H1 (cell line): Measurements from ENCODE around the gene ZNF586. TPM values are rescaled to one million over a fixed set of nuclear protein-coding genes. Genes with fewer than 3 reads are reported as not detected.

ENCODE experiments used
- BACH1 ChIP-seq: IDR thresholded peaks from 2 replicates; pipeline ENCODE4 v1.6.1; 2012; ENCODE audit warnings: low read length, improper control_type of control experiment
- CEBPB ChIP-seq: IDR thresholded peaks from 2 replicates; pipeline ENCODE4 v1.6.1; 2012; ENCODE audit warnings: low read depth, low read length
- CHD2 ChIP-seq: IDR thresholded peaks from 2 replicates; pipeline ENCODE4 v1.6.1; 2012; ENCODE audit warnings: low read length, improper control_type of control experiment
- GABPA ChIP-seq: IDR thresholded peaks from 2 replicates; pipeline ENCODE4 v1.6.1; 2011; ENCODE audit warnings: mild to moderate bottlenecking, low read length, moderate library complexity, borderline replicate concordance; ENCODE audit not compliant: insufficient read depth
- HDAC6 ChIP-seq: IDR thresholded peaks from one replicate; pipeline ENCODE4 v1.7.1; 2012; ENCODE audit warnings: low read depth, mild to moderate bottlenecking, inconsistent platforms, low read length, moderate library complexity
- JUN ChIP-seq: IDR thresholded peaks from 2 replicates; pipeline ENCODE4 v1.6.1; 2011; ENCODE audit warnings: low read depth, mild to moderate bottlenecking, improper control_type of control experiment, low read length
- PHF8 ChIP-seq: fragments of 200-600 bp; sonication (generic); conservative IDR thresholded peaks from 2 replicates; pipeline ENCODE4 v1.7.1; 2012; ENCODE audit warnings: low read depth, mild to moderate bottlenecking, inconsistent platforms, low read length, moderate library complexity
- POLR2A ChIP-seq, 2 experiments: IDR thresholded peaks; 1 replicate in 1 of 2; 2 replicates in 1 of 2; pipeline ENCODE4 v1.6.1; 2011; ENCODE audit warnings: low read depth in 2 of 2, low read length in 2 of 2, mild to moderate bottlenecking in 2 of 2; ENCODE audit errors: control extremely low read depth in 1 of 2
- RBBP5 ChIP-seq: IDR thresholded peaks from 2 replicates; pipeline ENCODE4 v1.7.1; 2012; ENCODE audit warnings: low read depth, mild to moderate bottlenecking, inconsistent platforms, low read length, moderate library complexity, borderline replicate concordance
- RNF2 ChIP-seq: fragments of 200-900, 300-1000 bp; sonication (generic); IDR thresholded peaks from 2 replicates; pipeline ENCODE4 v1.7.1; 2016; ENCODE audit warnings: borderline replicate concordance, low read depth, mild to moderate bottlenecking, antibody characterized with exemption, low read length; ENCODE audit not compliant: poor library complexity, severe bottlenecking; ENCODE audit errors: missing control alignments
- SIN3A ChIP-seq, 2 experiments: IDR thresholded peaks in 1 of 2; conservative IDR thresholded peaks in 1 of 2; 2 replicates each; pipeline ENCODE4 v1.6.1; 2011 to 2012; ENCODE audit warnings: low read length in 2 of 2, improper control_type of control experiment in 1 of 2, low read depth in 1 of 2, mild to moderate bottlenecking in 1 of 2
- SRF ChIP-seq: IDR thresholded peaks from 2 replicates; pipeline ENCODE4 v1.6.1; 2011; ENCODE audit warnings: mild to moderate bottlenecking, low read depth, low read length, moderate library complexity
- TAF1 ChIP-seq: IDR thresholded peaks from 2 replicates; pipeline ENCODE4 v1.6.1; 2011; ENCODE audit warnings: mild to moderate bottlenecking, low read depth, low read length
- TBP ChIP-seq: IDR thresholded peaks from 2 replicates; pipeline ENCODE4 v1.6.1; 2011; ENCODE audit warnings: low read depth, low read length, improper control_type of control experiment
- TEAD4 ChIP-seq: IDR thresholded peaks from 2 replicates; pipeline ENCODE4 v1.6.1; 2012; ENCODE audit warnings: low read depth, low read length, inconsistent platforms, mixed read lengths
- YY1 ChIP-seq: IDR thresholded peaks from 2 replicates; pipeline ENCODE4 v1.6.1; 2011; ENCODE audit warnings: low read depth, mild to moderate bottlenecking, low read length
- polyA plus RNA-seq, 7 experiments: library from polyadenylated mRNA; depleted of rRNA in 3 of 7; stranded (reverse) in 5 of 7; unstranded in 2 of 7; fragments of >200 nt in 5 of 7; fragments of 200-250 nt in 2 of 7; gene quantifications; 1 replicate in 5 of 7; 2 replicates in 1 of 7; 4 replicates in 1 of 7; pipeline versions ENCODE4 v1.2.1 to v1.2.3, GENCODE V29; 2011 to 2013; ENCODE audit warnings: missing spikeins in 2 of 7, mixed read lengths in 2 of 7
- total RNA-seq: library from RNA; stranded (reverse); fragmentation: NEBNext Ultra II Directional; extraction: Animal tissue kit (Norgen Biotek cat#: 25700); gene quantifications from 2 replicates; pipeline ENCODE4 v1.2.1, GENCODE V29; 2021
- TF ChIP-seq, protein P1 (sequence below), 3 experiments: IDR thresholded peaks; 1 replicate in 2 of 3; 2 replicates in 1 of 3; pipeline versions ENCODE4 v1.5.1 to v1.6.1; 2011; ENCODE audit warnings: low read length in 3 of 3, mild to moderate bottlenecking in 3 of 3, inconsistent platforms in 2 of 3, low read depth in 1 of 3, moderate library complexity in 1 of 3; ENCODE audit not compliant: insufficient read depth in 1 of 3; ENCODE audit errors: control extremely low read depth in 1 of 3
- TF ChIP-seq, protein P2 (sequence below): IDR thresholded peaks from 2 replicates; pipeline ENCODE4 v1.6.1; 2012; ENCODE audit warnings: low read length, inconsistent platforms
- TF ChIP-seq, protein P3 (sequence below): IDR thresholded peaks from 2 replicates; pipeline ENCODE4 v1.6.1; 2012; ENCODE audit warnings: inconsistent platforms

Gene ZNF586
- total and polyA plus RNA-seq, 2 of the 8 experiments (the other 6 are each of a cell fraction or from before 2014, with no cell fraction given) = 8.1 to 15.5 TPM

DNA sequence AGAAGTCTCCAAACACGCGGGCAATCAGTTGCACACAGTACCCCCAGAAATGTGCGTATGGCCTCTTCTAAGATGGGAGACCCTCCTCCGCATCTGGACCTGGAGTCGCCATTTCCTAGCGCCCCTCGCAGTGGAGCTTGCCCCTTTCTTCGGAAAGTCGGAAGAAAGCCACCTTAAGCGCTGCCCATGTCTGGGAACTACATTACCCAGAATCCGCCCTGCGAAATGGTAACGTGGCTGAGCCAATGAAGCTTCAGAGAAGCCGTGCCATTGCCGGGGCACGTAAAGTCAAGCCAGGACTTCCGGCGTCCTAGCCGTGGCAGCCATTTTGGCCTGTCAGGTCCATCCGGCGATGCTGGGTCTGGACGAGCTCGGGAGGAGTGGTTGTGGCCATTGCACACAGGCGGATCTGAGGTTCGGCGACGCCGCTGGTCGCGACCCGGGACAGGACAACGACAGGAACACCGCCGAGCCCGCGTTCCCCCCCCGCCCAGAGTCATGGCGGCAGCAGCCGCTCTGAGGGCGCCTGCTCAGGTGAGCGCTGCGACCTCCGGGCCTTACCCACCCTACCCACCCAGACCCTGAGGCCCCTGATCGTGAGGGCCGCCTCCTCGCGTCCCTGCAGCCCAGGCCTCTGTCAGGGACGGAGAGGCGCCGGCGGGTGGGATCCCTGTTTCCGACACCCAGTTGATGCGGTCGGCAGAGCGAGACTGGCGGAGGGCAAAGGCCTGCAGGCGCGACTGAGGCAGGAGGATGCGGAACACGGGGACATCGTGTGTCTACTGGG is at the start of gene ZNF586 (continued):
- TF ChIP-seq, protein P1, sequence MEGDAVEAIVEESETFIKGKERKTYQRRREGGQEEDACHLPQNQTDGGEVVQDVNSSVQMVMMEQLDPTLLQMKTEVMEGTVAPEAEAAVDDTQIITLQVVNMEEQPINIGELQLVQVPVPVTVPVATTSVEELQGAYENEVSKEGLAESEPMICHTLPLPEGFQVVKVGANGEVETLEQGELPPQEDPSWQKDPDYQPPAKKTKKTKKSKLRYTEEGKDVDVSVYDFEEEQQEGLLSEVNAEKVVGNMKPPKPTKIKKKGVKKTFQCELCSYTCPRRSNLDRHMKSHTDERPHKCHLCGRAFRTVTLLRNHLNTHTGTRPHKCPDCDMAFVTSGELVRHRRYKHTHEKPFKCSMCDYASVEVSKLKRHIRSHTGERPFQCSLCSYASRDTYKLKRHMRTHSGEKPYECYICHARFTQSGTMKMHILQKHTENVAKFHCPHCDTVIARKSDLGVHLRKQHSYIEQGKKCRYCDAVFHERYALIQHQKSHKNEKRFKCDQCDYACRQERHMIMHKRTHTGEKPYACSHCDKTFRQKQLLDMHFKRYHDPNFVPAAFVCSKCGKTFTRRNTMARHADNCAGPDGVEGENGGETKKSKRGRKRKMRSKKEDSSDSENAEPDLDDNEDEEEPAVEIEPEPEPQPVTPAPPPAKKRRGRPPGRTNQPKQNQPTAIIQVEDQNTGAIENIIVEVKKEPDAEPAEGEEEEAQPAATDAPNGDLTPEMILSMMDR (IDR thresholded peaks at IDR 0.05; ENCODE audit: control extremely low read depth in 1 of 3, insufficient read depth in 1 of 3, low read depth in 1 of 3, low read length in 3 of 3) = no peak
- TF ChIP-seq JUN = no peak
- TF ChIP-seq TEAD4 = no peak
- TF ChIP-seq TAF1 = peak; percentile 75
- TF ChIP-seq, protein P2, sequence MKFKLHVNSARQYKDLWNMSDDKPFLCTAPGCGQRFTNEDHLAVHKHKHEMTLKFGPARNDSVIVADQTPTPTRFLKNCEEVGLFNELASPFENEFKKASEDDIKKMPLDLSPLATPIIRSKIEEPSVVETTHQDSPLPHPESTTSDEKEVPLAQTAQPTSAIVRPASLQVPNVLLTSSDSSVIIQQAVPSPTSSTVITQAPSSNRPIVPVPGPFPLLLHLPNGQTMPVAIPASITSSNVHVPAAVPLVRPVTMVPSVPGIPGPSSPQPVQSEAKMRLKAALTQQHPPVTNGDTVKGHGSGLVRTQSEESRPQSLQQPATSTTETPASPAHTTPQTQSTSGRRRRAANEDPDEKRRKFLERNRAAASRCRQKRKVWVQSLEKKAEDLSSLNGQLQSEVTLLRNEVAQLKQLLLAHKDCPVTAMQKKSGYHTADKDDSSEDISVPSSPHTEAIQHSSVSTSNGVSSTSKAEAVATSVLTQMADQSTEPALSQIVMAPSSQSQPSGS = no peak
- peak; percentile 59 for TF ChIP-seq BACH1
- TF ChIP-seq SIN3A (conservative IDR thresholded peaks at IDR 0.05 in 1 of 2, IDR thresholded peaks at IDR 0.05 in 1 of 2; ENCODE audit: low read depth in 1 of 2, low read length in 2 of 2) = peak; percentile 56 to 95; a peak in 2 of 4 replicates
- no peak for TF ChIP-seq HDAC6
- TF ChIP-seq GABPA = peak; percentile 84; the same call in 1 of the 2 replicates
- TF ChIP-seq CHD2 = peak; percentile 73
- no peak for TF ChIP-seq RNF2
- TF ChIP-seq TBP = peak; percentile 46
- TF ChIP-seq SRF = no peak
- TF ChIP-seq CEBPB = no peak
- peak in 1 of 2 experiments; percentile 66; a peak in 2 of 3 replicates for TF ChIP-seq POLR2A (IDR thresholded peaks at IDR 0.05; ENCODE audit: control extremely low read depth in 1 of 2, low read depth in 2 of 2, low read length in 2 of 2)
- TF ChIP-seq RBBP5 = peak; percentile 67; the same call in 1 of the 2 replicates
- TF ChIP-seq PHF8 = peak; percentile 46; the same call in 1 of the 2 replicates
- peak; percentile 98 for TF ChIP-seq YY1
- TF ChIP-seq, protein P3, sequence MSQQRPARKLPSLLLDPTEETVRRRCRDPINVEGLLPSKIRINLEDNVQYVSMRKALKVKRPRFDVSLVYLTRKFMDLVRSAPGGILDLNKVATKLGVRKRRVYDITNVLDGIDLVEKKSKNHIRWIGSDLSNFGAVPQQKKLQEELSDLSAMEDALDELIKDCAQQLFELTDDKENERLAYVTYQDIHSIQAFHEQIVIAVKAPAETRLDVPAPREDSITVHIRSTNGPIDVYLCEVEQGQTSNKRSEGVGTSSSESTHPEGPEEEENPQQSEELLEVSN = peak; percentile 36; the same call in 1 of the 2 replicates
